Measurements from ENCODE around the gene AK3.
"Not testable (repeated sequence)": the region's sequence is repeated elsewhere in the genome, so short reads cannot be mapped to it uniquely, and the experiment has no call there.

The AK3 gene

DNA sequence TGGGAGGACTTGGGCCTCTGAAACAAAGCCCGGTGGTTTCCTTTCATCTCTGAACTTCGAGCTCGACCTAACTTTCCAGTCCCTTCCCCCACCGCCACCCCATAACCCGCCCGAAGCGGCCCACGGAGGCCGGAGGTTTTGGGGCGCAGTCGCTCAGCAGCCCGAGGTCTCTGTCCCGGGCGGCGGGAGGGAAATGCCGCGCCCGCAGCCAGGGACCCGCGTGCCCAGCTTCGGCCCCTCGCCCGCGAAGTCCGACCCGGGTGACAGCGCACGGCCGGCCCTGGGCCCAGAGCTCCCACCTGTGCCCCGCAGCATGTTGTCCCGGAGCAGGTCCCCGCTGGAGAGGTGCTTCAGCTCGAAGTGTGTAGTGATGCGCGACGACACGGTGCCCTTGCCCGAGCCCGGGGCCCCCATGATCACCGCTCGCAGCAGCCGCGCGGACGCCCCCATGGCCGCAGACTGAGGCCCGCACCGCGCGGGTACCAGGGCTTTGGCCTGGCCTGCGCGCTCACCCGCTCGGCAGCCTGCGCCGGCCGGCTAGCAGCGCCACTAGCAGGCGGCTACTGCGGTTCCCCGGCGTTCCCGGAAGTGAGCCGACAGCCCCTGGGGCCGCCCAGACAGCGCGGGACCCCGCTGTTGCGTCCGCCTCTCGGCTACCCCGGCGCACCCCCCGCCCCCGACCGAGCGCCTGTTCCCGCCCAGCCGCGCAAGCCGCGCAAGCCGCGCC, at the start of gene AK3:
AK3 (minus strand) TSS at position 565 of the 727 bp plus-strand sequence; CDS start at position 450, 115 bp downstream.
- peak; percentile 32 to 80 (median 79) for DNase-seq

DNA sequence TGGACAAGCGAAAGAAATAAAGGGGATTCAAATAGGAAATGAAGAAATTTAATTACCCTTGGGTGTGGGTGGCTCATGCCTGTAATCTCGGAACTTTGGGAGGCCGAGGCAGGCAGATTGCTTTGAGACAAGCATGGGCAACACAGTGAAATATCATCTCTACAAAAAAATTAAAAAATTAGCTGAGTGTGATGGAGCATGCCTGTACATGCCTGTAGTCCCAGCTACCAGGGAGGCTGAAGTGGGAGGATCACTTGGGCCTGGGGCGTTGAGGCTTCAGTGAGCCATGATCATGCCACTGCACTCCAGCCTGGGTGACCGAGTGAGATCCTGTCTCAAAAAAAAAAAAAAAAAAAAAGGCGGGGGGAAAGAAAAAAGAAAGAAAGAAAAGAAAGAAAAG, 47.7 kb upstream of the AK3 start:
- no peak for DNase-seq

GRCh38 chr9:4787876-4788275, 46.9 kb upstream of the AK3 start:
- DNase-seq, result no peak

GRCh38 chr9:4786599-4786998, 45.6 kb upstream of the AK3 start:
- no peak for DNase-seq

GRCh38 chr9:4784403-4784802, 43.4 kb upstream of the AK3 start:
- no peak for DNase-seq

GRCh38 chr9:4783191-4783590, 42.2 kb upstream of the AK3 start:
- not testable (repeated sequence) for DNase-seq

DNA sequence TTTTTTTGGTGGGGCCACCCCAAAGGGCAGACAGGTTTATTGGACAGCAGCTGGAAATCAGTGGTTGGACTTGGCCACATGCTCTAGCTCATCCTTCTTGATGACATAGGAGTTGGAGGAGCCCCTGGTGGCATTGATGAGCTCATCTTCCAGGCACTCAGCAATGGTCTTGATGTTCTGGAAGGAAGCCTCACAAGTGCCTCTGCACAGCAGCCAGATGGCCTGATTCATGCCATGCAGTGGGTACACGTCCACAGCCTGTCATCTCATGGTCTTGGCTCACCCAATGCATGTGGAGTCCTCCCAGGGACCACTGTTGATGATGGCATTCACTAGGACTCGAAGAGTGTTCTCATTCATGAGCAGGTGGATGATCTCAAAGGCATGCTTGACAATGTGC, 40.4 kb upstream of the AK3 start:
- DNase-seq, result no peak

- no peak for DNase-seq
Observed at GRCh38 chr9:4780651-4781050, 39.6 kb upstream of the AK3 start.

DNA sequence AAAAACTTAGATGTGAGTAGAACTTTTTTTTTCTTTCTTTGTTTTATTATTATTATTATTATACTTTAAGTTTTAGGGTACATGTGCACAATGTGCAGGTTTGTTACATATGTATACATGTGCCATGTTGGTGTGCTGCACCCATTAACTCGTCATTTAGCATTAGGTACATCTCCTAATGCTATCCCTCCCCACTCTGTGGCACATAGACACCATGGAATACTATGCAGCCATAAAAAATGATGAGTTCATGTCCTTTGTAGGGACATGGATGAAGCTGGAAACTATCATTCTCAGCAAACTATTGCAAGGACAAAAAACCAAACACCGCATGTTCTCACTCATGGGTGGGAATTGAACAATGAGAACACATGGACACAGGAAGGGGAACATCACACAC, 34.0 kb upstream of the AK3 start:
- DNase-seq, result not testable (repeated sequence)

DNA sequence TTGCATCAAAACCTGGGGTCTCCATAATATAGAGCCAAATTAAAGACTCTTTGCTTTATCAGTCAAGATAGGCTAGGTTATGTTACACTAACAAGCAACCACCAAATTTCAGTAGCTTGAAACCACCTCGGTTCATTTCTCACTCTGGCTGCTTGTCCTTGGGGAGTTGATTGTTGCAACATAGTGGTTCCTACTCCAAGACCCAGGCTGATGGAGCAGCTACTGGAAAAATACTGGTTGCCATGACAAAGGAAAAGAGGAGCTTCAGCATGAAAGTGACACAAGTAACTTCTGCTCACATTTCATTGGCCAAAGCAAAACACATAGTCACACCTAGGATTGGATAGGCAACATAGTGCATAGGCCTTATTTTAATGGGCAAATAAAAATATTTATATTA, 33.2 kb upstream of the AK3 start:
- no peak for DNase-seq

- no peak for DNase-seq
Observed at GRCh38 chr9:4771788-4772187, 30.8 kb upstream of the AK3 start.

DNA sequence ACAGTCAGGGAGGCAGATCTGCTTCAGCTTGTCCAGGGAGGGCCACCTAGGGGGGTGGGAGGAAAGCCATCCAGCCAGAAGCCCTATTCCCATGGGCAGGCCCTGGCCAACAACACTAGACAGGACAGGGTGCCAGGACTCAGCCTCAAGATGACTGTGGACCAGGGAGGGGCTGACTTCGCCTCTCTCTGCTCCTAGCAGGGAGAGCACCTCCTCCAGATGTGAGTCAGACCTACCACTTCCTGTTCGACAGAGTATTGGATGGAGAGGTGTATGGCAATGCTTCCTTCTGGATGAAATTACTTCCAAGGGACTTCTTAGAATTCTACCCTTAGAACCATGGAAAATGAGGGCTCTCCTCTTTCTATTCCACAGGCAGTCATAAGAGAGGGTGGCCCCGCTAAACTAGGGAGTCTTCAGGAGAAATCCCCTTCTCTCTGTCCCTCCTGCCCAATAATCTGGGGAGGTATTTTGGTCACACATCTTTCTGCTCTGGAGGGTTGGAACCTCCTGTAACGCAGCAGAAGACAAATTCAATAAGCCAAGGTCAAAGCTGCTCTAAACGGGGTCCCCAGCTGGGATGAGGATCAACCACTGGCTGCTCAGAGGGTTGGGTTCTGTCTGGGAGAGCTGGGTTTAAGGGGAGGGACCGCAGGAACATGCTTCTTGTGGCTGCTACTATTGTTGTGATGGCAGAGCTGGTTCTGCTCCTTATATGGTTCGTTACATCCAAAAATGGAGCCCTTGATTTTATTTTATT, 28.5 kb upstream of the AK3 start:
- no peak for DNase-seq

- no peak for DNase-seq
Observed at GRCh38 chr9:4768681-4769080, 27.7 kb upstream of the AK3 start.

GRCh38 chr9:4764033-4764432, 23.0 kb upstream of the AK3 start:
- DNase-seq, result no peak

DNA sequence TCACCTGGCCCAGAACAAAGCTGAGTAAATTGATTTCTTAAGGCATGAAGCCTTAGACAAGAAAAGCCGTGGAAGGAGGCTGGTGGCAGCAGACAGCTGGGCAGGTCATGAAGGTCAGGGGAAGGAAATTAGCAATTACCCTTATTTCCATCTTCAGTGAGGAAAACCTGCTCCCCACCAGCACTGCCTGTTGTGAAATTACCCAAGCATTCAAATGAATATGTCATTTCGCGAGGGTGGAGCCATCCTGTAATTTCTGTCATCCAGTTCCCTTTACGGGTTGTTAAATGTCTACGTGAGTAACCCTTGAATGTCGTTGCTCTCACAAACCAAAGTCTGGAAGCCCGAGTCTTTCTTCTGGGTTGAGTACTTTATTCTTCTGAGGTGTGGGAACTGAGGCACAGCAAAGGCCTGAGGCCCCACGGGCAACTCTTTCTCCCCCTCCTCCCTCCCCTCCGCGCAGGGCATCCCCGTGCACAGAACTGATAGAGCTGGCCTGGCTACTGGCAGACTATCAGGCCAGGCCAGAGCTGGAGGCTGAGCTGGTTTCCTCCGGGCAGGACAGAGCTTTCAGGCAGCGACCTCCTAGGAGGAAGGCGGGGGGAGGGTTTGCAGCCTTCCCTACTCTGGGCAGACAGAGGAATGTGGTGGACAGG, 22.0 kb upstream of the AK3 start:
- peak in 2 of 3 experiments; percentile 27 to 43 for DNase-seq

DNA sequence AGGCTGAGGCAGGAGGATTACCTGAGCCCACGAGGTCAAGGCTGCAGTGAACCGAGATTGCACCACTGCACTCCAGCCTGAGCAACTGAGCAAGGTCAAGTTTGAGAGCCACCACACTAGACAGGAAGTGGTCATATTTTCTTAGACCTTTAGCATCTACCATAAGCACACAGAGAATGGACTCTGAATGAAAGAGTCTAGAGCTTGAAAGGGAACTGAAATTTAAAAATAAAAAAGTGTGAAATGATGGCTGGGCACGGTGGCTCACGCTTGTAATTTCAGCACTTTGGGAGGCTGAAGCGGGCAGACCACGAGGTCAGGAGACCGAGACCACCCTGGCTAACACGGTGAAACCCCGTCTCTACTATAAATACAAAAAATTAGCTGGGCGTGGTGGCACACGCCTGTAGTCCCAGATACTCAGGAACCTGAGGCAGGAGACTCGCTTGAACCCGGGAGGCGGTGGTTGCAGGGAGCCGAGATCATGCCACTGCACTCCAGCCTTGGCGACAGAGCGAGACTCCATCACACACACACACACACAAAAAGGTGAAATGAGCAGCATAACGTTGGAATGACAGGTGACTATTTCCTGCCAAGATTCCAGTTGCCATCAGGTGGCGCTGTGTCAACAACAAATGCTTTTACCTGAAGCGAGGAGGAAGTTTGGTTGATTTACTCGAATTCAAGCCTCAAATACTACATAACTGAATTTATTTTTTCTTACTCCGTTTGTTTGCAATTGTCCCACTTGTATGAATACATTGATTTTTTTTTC, 21.3 kb upstream of the AK3 start:
- DNase-seq, result peak; percentile 43 to 78 (median 77)

GRCh38 chr9:4760122-4760521, 19.1 kb upstream of the AK3 start:
- no peak for DNase-seq

GRCh38 chr9:4756420-4756819, 15.4 kb upstream of the AK3 start:
- no peak for DNase-seq

DNA sequence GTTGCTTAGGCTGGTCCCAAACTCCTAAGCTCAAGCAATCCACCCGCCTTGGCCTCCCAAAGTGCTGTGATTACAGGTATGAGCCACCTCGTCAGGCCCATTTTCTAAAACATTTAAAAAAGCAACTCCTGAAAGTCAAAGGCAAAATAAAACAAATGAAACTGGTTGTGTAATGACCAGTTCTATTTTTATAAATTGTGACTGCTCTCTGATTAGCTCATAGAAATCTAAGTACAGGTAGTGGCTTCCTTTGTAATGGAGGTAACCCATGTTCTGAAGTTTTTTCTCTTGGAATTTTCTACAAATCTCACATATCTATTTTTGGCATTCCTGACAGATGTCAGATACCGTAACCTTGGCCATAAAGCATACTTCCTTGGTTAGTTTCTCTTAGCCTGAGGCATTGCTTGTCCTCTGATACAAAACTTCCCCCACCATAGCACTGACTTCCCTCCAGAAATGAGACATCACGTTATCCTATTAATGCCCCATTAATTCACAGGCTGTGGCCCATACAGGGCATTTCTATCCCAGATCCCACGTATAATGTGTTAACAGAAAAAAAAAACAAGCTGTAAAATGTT, 14.1 kb upstream of the AK3 start:
- DNase-seq, result no peak

- DNase-seq, result not testable (repeated sequence)
Observed at GRCh38 chr9:4754530-4754929, 13.5 kb upstream of the AK3 start.

DNA sequence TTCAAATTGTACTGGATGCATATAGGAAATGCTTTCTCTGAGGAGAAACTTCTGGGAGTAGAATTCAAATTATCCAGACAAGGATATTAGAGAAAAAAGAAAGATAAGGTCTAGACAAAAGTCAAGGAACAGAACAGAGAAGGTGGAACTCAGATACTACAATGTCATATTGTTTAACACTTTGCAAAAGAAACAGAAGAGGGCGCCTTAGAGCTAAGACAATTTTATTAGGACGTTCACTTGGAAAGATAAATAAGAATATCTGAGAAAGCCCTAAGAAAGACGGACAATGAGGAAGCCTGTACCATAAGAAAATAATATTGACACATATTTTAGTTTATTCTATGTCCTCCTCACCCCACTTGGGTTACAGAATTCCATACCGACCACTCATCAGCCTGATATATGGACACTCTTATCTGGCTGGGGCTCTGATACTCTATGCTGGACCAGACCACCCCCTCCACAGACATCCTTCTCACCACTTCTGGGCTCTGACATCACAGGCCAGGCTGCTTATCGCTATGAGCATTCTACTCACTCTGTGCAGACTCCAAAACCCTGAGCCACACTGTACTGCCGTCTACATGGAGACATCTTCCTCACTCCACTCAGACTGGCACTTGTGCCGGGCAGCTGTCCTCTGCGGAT, 9.1 kb upstream of the AK3 start:
- peak in 2 of 3 experiments; percentile 43 to 53 for DNase-seq

DNA sequence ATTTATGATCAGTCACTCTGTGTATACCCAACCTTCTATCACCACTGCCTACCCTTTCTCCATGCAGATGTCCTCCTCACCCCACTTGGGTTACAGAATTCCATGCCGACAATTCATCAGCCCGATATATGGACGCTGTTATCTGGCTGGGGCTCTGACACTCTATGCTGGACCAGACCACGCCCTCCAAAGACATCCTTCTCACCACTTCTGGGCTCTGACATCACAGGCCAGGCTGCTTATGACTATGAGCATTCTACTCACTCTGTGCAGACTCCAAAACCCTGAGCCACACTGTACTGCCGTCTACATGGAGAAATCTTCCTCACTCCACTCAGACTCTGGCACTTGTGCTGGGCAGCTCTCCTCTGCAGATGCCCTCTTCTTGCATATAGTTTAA, 7.6 kb upstream of the AK3 start:
- no peak for DNase-seq
